ENCODE measurements around the gene SURF2. TPM values are rescaled to one million over a fixed set of nuclear protein-coding genes. Genes with fewer than 3 reads are reported as not detected.

Gene SURF2
- total RNA-seq, 1 experiment from 2014 or later, result 39.5 TPM

GRCh38 chr9:133344979-133345378 lies 11.4 kb upstream of the SURF2 start:
- Mint-ChIP-seq H3K27ac (ENCODE audit: low read depth, unreplicated experiment) (no peak overlapping the region), H3K4me1 (ENCODE audit: insufficient read depth, unreplicated experiment) (peaks cover 6% of the 10 kb centered on the region), H3K9me3 (ENCODE audit: unreplicated experiment) (no peaks in the 10 kb centered on the region), H3K27me3 (ENCODE audit: insufficient read depth, unreplicated experiment) (no peaks in the 10 kb centered on the region), H3K36me3 (ENCODE audit: insufficient read depth, unreplicated experiment) (peaks cover 53% of the 10 kb centered on the region), H3K4me3 (ENCODE audit: unreplicated experiment) (no peak overlapping the region)
- BruUV-seq (replicated peaks), result no TSS peak
- intact Hi-C loops (cut with micrococcal nuclease), result no loop called here
- no peak for TF ChIP-seq CTCF (IDR thresholded peaks at IDR 0.05; ENCODE audit: unreplicated experiment)
- CTCF ChIA-PET, result interaction anchor here (2.3 kb wide), 1 partner anchor 158 kb away, joined by 6 read pairs; no protein-coding TSS in a partner anchor
- POLR2A ChIA-PET, result no interaction called here
- no peak for DNase-seq (ENCODE audit: unreplicated experiment)

- intact Hi-C loops (cut with micrococcal nuclease), result no loop called here
- H3K4me3 Mint-ChIP-seq (ENCODE audit: unreplicated experiment), result no peak overlapping the region
- no peak for TF ChIP-seq CTCF (IDR thresholded peaks at IDR 0.05; ENCODE audit: unreplicated experiment)
- no peaks in the 10 kb centered on the region for H3K9me3 Mint-ChIP-seq (ENCODE audit: unreplicated experiment)
- H3K4me1 Mint-ChIP-seq (ENCODE audit: insufficient read depth, unreplicated experiment), result peaks cover 6% of the 10 kb centered on the region
- no peak overlapping the region for H3K27ac Mint-ChIP-seq (ENCODE audit: low read depth, unreplicated experiment)
- no peak for DNase-seq (ENCODE audit: unreplicated experiment)
- BruUV-seq (replicated peaks), result no TSS peak
- POLR2A ChIA-PET, result interaction anchor here (0.7 to 1.7 kb wide), 3 partner anchors 10 to 157 kb away, joined by 3 to 8 read pairs (median 3); no protein-coding TSS in a partner anchor
- no peaks in the 10 kb centered on the region for H3K27me3 Mint-ChIP-seq (ENCODE audit: insufficient read depth, unreplicated experiment)
- peaks cover 53% of the 10 kb centered on the region for H3K36me3 Mint-ChIP-seq (ENCODE audit: insufficient read depth, unreplicated experiment)
- CTCF ChIA-PET, result interaction anchor here (0.6 kb wide), 1 partner anchor 127 kb away, joined by 4 read pairs; no protein-coding TSS in a partner anchor
Observed at GRCh38 chr9:133345596-133345995, 10.8 kb upstream of the SURF2 start.

GRCh38 chr9:133346021-133346785 lies 10.1 kb upstream of the SURF2 start:
- H3K27ac Mint-ChIP-seq (ENCODE audit: low read depth, unreplicated experiment), result no peak overlapping the region
- ChIA-PET POLR2A (interaction anchor here (0.6 to 2.9 kb wide), 9 partner anchors 9 to 160 kb away, joined by 3 to 48 read pairs (median 6); partner anchors contain the start of genes STKLD1, SURF1, SURF2 and SURF6), CTCF (interaction anchor here (0.6 to 1.2 kb wide), 2 partner anchors 32 to 381 kb away, joined by 3 to 4 read pairs; no protein-coding TSS in a partner anchor)
- H3K36me3 Mint-ChIP-seq (ENCODE audit: insufficient read depth, unreplicated experiment), result peaks cover 56% of the 10 kb centered on the region
- no peaks in the 10 kb centered on the region for H3K9me3 Mint-ChIP-seq (ENCODE audit: unreplicated experiment)
- DNase-seq (ENCODE audit: unreplicated experiment), result no peak
- peaks cover 6% of the 10 kb centered on the region for H3K4me1 Mint-ChIP-seq (ENCODE audit: insufficient read depth, unreplicated experiment)
- no peaks in the 10 kb centered on the region for H3K27me3 Mint-ChIP-seq (ENCODE audit: insufficient read depth, unreplicated experiment)
- peak overlapping the region; percentile 88 for H3K4me3 Mint-ChIP-seq (ENCODE audit: unreplicated experiment)
- TF ChIP-seq CTCF (IDR thresholded peaks at IDR 0.05; ENCODE audit: unreplicated experiment), result no peak
- no TSS peak for BruUV-seq (replicated peaks)
- intact Hi-C loops (cut with micrococcal nuclease), result no loop called here

- H3K36me3 Mint-ChIP-seq (ENCODE audit: insufficient read depth, unreplicated experiment), result peaks cover 61% of the 10 kb centered on the region
- ChIA-PET POLR2A (interaction anchor here (0.6 to 2.9 kb wide), 22 partner anchors 8 to 788 kb away, joined by 3 to 48 read pairs (median 6); partner anchors contain the start of genes BRD3OS, CACFD1, STKLD1 and SURF1), CTCF (interaction anchor here (1.2 kb wide), 1 partner anchor 9 kb away, joined by 3 read pairs; no protein-coding TSS in a partner anchor)
- no TSS peak for BruUV-seq (replicated peaks)
- H3K4me3 Mint-ChIP-seq (ENCODE audit: unreplicated experiment), result peak overlapping the region; percentile 88
- no peaks in the 10 kb centered on the region for H3K27me3 Mint-ChIP-seq (ENCODE audit: insufficient read depth, unreplicated experiment)
- intact Hi-C loops (cut with micrococcal nuclease), result no loop called here
- TF ChIP-seq CTCF (IDR thresholded peaks at IDR 0.05; ENCODE audit: unreplicated experiment), result peak; percentile 18
- peak overlapping the region; percentile 97 for H3K27ac Mint-ChIP-seq (ENCODE audit: low read depth, unreplicated experiment)
- DNase-seq (ENCODE audit: unreplicated experiment), result peak; percentile 33
- H3K4me1 Mint-ChIP-seq (ENCODE audit: insufficient read depth, unreplicated experiment), result peaks cover 6% of the 10 kb centered on the region
- H3K9me3 Mint-ChIP-seq (ENCODE audit: unreplicated experiment), result no peaks in the 10 kb centered on the region
Observed at GRCh38 chr9:133347515-133347984, 8.8 kb upstream of the SURF2 start.

Measured in MCF 10A (cell line).